Measurements from ENCODE around the gene FBLN7. TPM values are rescaled to one million over a fixed set of nuclear protein-coding genes. Genes with fewer than 3 reads are reported as not detected.
"Not testable (repeated sequence)": the region's sequence is repeated elsewhere in the genome, so short reads cannot be mapped to it uniquely, and the experiment has no call there.

FBLN7 gene
- total RNA-seq, 3 donors from 2014 or later (not counting 1 experiment from before 2014, with no cell fraction given): 0.25 to 0.48 TPM; not detected in 1

DNA sequence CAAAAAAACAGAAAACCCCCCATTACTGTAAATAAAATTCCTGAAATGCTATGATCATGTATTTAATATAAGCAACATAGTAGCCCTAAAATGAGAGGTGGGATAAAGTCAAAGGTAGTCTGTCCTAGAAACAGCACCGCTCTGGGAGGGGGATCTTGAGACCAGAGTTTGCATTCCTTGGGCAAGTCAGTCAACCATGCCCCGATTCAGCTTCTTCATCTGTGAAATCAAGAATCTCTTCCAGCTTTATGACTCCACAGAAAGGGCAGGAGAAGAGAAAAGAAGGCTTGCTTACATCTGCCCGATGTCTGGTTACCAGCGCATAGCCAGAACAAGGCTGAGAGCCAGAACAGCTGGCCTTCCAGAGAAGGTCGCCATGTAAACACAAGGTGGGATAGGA, 2.1 kb upstream of the FBLN7 start:
- TF ChIP-seq, protein P1, sequence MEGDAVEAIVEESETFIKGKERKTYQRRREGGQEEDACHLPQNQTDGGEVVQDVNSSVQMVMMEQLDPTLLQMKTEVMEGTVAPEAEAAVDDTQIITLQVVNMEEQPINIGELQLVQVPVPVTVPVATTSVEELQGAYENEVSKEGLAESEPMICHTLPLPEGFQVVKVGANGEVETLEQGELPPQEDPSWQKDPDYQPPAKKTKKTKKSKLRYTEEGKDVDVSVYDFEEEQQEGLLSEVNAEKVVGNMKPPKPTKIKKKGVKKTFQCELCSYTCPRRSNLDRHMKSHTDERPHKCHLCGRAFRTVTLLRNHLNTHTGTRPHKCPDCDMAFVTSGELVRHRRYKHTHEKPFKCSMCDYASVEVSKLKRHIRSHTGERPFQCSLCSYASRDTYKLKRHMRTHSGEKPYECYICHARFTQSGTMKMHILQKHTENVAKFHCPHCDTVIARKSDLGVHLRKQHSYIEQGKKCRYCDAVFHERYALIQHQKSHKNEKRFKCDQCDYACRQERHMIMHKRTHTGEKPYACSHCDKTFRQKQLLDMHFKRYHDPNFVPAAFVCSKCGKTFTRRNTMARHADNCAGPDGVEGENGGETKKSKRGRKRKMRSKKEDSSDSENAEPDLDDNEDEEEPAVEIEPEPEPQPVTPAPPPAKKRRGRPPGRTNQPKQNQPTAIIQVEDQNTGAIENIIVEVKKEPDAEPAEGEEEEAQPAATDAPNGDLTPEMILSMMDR (IDR thresholded peaks at IDR 0.05): no peak
- Mint-ChIP-seq H3K4me3 (peak overlapping the region; percentile 13), H3K36me3 (no peaks in the 10 kb centered on the region), H3K9me3 (no peaks in the 10 kb centered on the region), H3K27ac (no peak overlapping the region), H3K4me1 (no peaks in the 10 kb centered on the region), H3K27me3 (ENCODE audit: low read depth in 2 of 2) (peaks cover 21 to 27% of the 10 kb centered on the region in 2 donors)
- 97% methylated on average over 5 of the region's 5 CpGs for WGBS (ENCODE audit: insufficient coverage)
- intact Hi-C loops (cut with micrococcal nuclease): no loop called here
- peaks cover 8% of the 10 kb centered on the region for H3K4me1 ChIP-seq (ENCODE audit: control insufficient read depth, insufficient read depth, low read length)
- H3K27ac ChIP-seq (ENCODE audit: low read length): no peak overlapping the region
- ATAC-seq (no peak), DNase-seq (no peak)
- peaks cover 3% of the 10 kb centered on the region for H3K27me3 ChIP-seq (ENCODE audit: control insufficient read depth, insufficient read depth, low read length)
- H3K36me3 ChIP-seq (ENCODE audit: control insufficient read depth, insufficient read depth, low read length): no peaks in the 10 kb centered on the region
- no peak overlapping the region for H3K4me3 ChIP-seq (ENCODE audit: low read length)
- no peaks in the 10 kb centered on the region for H3K9me3 ChIP-seq (ENCODE audit: control insufficient read depth, insufficient read depth, low read length)

DNA sequence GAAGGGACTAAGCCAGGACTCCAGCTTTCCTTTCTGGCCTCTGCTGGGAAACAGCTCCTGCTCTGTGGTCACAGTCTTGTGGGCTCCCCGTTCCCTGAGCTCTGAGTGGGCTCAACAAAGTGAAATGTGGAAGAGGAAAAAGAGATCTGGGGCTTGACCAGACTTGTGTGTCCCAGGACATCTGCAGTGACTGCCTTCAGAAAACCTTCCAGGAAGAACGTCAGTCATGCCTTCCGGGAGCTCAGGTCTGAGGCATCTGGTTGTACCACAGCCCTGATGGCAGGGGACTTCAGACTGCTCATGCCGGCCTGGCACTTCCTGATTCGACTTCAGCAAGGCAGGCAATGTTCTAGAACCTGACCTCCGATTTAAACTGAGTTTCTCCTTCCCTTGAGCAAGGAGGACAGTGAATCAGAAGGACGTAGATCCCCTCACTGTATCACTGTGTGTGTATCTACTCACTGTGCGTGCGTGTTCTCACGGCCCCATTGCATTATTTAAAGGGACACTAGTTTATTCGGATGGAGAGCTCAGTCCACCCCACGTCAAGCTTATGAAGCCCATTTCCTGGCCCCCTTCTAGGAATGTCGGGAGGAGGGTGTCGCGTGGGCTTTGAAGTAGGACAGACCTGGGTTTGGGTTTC, 548 bp upstream of the FBLN7 start:
- H3K4me1 ChIP-seq (ENCODE audit: control insufficient read depth, insufficient read depth, low read length): peaks cover 8% of the 10 kb centered on the region
- Mint-ChIP-seq H3K9me3 (no peaks in the 10 kb centered on the region), H3K4me1 (no peaks in the 10 kb centered on the region), H3K4me3 (peak overlapping the region; percentile 61), H3K36me3 (no peaks in the 10 kb centered on the region), H3K27me3 (ENCODE audit: low read depth in 2 of 2) (peaks cover 31 to 41% of the 10 kb centered on the region in 2 donors), H3K27ac (no peak overlapping the region)
- peak in 1 of 2 donors; percentile 48 for DNase-seq
- intact Hi-C loops (cut with micrococcal nuclease): no loop called here
- ATAC-seq: peak; percentile 26 to 60 (median 38)
- H3K9me3 ChIP-seq (ENCODE audit: control insufficient read depth, insufficient read depth, low read length): no peaks in the 10 kb centered on the region
- H3K36me3 ChIP-seq (ENCODE audit: control insufficient read depth, insufficient read depth, low read length): no peaks in the 10 kb centered on the region
- H3K27me3 ChIP-seq (ENCODE audit: control insufficient read depth, insufficient read depth, low read length): peaks cover 3% of the 10 kb centered on the region
- no peak overlapping the region for H3K27ac ChIP-seq (ENCODE audit: low read length)
- 28% methylated on average over 15 of the region's 15 CpGs for WGBS (ENCODE audit: insufficient coverage)
- peak overlapping the region; percentile 28 for H3K4me3 ChIP-seq (ENCODE audit: low read length)
- TF ChIP-seq, protein P1 (IDR thresholded peaks at IDR 0.05): no peak

DNA sequence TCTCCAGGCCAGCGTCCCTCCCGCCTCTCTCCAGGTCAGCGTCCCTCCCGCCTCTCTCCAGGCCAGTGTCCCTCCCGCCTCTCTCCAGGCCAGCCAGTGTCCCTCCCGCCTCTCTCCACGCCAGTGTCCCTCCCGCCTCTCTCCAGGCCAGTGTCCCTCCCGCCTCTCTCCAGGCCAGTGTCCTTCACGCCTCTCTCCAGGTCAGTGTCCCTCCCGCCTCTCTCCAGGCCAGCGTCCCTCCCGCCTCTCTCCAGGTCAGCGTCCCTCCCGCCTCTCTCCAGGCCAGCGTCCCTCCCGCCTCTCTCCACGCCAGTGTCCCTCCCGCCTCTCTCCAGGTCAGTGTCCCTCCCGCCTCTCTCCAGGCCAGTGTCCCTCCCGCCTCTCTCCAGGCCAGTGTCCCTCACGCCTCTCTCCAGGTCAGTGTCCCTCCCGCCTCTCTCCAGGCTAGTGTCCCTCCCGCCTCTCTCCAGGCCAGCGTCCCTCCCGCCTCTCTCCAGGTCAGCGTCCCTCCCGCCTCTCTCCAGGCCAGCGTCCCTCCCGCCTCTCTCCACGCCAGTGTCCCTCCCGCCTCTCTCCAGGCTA, 939 bp downstream of the FBLN7 start:
- H3K27ac ChIP-seq (ENCODE audit: low read length); H3K27me3 ChIP-seq (ENCODE audit: control insufficient read depth, insufficient read depth, low read length); H3K36me3 ChIP-seq (ENCODE audit: control insufficient read depth, insufficient read depth, low read length); ATAC-seq; H3K4me3 ChIP-seq (ENCODE audit: low read length); H3K27ac Mint-ChIP-seq; intact Hi-C loops (cut with micrococcal nuclease); H3K9me3 Mint-ChIP-seq; H3K9me3 ChIP-seq (ENCODE audit: control insufficient read depth, insufficient read depth, low read length); H3K4me1 ChIP-seq (ENCODE audit: control insufficient read depth, insufficient read depth, low read length); H3K4me3 Mint-ChIP-seq; H3K36me3 Mint-ChIP-seq; H3K4me1 Mint-ChIP-seq; DNase-seq: not testable (repeated sequence)
- H3K27me3 Mint-ChIP-seq (ENCODE audit: low read depth in 2 of 2): peaks cover 33 to 49% of the 10 kb centered on the region in 2 donors
- 9% methylated on average over 13 of the region's 32 CpGs for WGBS (ENCODE audit: insufficient coverage)

DNA sequence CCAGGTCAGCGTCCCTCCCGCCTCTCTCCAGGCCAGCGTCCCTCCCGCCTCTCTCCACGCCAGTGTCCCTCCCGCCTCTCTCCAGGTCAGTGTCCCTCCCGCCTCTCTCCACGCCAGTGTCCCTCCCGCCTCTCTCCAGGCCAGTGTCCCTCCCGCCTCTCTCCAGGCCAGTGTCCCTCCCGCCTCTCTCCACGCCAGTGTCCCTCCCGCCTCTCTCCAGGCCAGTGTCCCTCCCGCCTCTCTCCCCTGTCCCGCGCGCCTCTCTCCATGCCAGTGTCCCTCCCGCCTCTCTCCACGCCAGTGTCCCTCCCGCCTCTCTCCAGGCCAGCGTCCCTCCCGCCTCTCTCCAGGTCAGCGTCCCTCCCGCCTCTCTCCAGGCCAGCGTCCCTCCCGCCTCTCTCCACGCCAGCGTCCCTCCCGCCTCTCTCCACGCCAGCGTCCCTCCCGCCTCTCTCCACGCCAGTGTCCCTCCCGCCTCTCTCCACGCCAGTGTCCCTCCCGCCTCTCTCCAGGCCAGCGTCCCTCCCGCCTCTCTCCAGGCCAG, 1.5 kb downstream of the FBLN7 start:
- H3K9me3 ChIP-seq (ENCODE audit: control insufficient read depth, insufficient read depth, low read length); H3K27me3 ChIP-seq (ENCODE audit: control insufficient read depth, insufficient read depth, low read length); H3K4me3 Mint-ChIP-seq; H3K27ac ChIP-seq (ENCODE audit: low read length); ATAC-seq; H3K36me3 ChIP-seq (ENCODE audit: control insufficient read depth, insufficient read depth, low read length); DNase-seq; H3K9me3 Mint-ChIP-seq; H3K4me3 ChIP-seq (ENCODE audit: low read length); H3K36me3 Mint-ChIP-seq; H3K4me1 Mint-ChIP-seq; H3K27ac Mint-ChIP-seq; H3K4me1 ChIP-seq (ENCODE audit: control insufficient read depth, insufficient read depth, low read length); intact Hi-C loops (cut with micrococcal nuclease): not testable (repeated sequence)
- 12% methylated on average over 36 of the region's 38 CpGs for WGBS (ENCODE audit: insufficient coverage)
- H3K27me3 Mint-ChIP-seq (ENCODE audit: low read depth in 2 of 2): peaks cover 33 to 49% of the 10 kb centered on the region in 2 donors
